A549 (cell line): ENCODE measurements around the gene TRAFD1.

Experiments used
- BHLHE40 ChIP-seq: IDR thresholded peaks from 2 replicates; pipeline ENCODE4 v1.6.1; 2012; ENCODE audit warnings: low read depth, low read length, inconsistent platforms
- CBX8 ChIP-seq: fragments of 200-600 bp; sonication (generic); IDR thresholded peaks from 2 replicates; pipeline ENCODE4 v1.6.1; 2016
- EP300 ChIP-seq, 2 experiments: fragments of >200 bp; sonication (Bioruptor Twin); formaldehyde crosslinking; IDR thresholded peaks; 2 replicates in 1 of 2; 3 replicates in 1 of 2; pipeline ENCODE4 v1.6.1; 2016 to 2017
- ESRRA ChIP-seq: fragments of 150-350 bp; IDR thresholded peaks from 2 replicates; pipeline ENCODE4 v1.6.1; 2014; ENCODE audit warnings: mild to moderate bottlenecking, low read length, borderline replicate concordance
- FOSL2 ChIP-seq, 2 experiments: fragments of 450-650 bp in 1 of 2; fragments of >200 bp in 1 of 2; sonication (Bioruptor Twin) in 1 of 2; formaldehyde crosslinking; IDR thresholded peaks; 2 replicates each; pipeline versions ENCODE4 v1.5.0 to v1.6.1; 2016 to 2020; ENCODE audit warnings: mild to moderate bottlenecking in 1 of 2, moderate library complexity in 1 of 2
- KDM5A ChIP-seq: fragments of 200-600 bp; sonication (generic); IDR thresholded peaks from 2 replicates; pipeline ENCODE4 v1.6.1; 2016; ENCODE audit warnings: antibody characterized with exemption, mild to moderate bottlenecking
- POLR2A ChIP-seq: IDR thresholded peaks from 2 replicates; pipeline ENCODE4 v1.6.1; 2012; ENCODE audit warnings: mild to moderate bottlenecking, low read length
- POLR2AphosphoS2 ChIP-seq: conservative IDR thresholded peaks from 2 replicates; pipeline ENCODE4 v1.6.1; 2012; ENCODE audit warnings: low read length, improper control_type of control experiment, inconsistent platforms
- RAD21 ChIP-seq, 2 experiments: fragments of >200 bp in 1 of 2; sonication (Bioruptor Twin) in 1 of 2; formaldehyde crosslinking in 1 of 2; IDR thresholded peaks in 1 of 2; conservative IDR thresholded peaks in 1 of 2; 2 replicates in 1 of 2; 3 replicates in 1 of 2; pipeline ENCODE4 v1.6.1; 2012 to 2018; ENCODE audit warnings: inconsistent platforms in 1 of 2
- SREBF2 ChIP-seq: fragments of 450-650 bp; IDR thresholded peaks from 2 replicates; pipeline ENCODE4 v1.6.1; 2014; ENCODE audit warnings: mild to moderate bottlenecking, moderate library complexity
- TF ChIP-seq, protein P1 (sequence below): fragments of >200 bp; sonication (Bioruptor Twin); formaldehyde crosslinking; IDR thresholded peaks from 3 replicates; pipeline ENCODE4 v1.5.1; 2016
- TF ChIP-seq, protein P2 (sequence below): fragments of 200-600 bp; sonication (generic); IDR thresholded peaks from 2 replicates; pipeline ENCODE4 v1.6.1; 2016; ENCODE audit warnings: antibody characterized with exemption, mild to moderate bottlenecking, moderate library complexity
- TF ChIP-seq, protein P3 (sequence below): IDR thresholded peaks from 2 replicates; pipeline ENCODE4 v1.6.1; 2012; ENCODE audit warnings: low read depth, borderline replicate concordance
- TF ChIP-seq, protein P4 (sequence below): fragments of >200 bp; sonication (Bioruptor Twin); formaldehyde crosslinking; IDR thresholded peaks from 3 replicates; pipeline ENCODE4 v1.6.1; 2016

DNA sequence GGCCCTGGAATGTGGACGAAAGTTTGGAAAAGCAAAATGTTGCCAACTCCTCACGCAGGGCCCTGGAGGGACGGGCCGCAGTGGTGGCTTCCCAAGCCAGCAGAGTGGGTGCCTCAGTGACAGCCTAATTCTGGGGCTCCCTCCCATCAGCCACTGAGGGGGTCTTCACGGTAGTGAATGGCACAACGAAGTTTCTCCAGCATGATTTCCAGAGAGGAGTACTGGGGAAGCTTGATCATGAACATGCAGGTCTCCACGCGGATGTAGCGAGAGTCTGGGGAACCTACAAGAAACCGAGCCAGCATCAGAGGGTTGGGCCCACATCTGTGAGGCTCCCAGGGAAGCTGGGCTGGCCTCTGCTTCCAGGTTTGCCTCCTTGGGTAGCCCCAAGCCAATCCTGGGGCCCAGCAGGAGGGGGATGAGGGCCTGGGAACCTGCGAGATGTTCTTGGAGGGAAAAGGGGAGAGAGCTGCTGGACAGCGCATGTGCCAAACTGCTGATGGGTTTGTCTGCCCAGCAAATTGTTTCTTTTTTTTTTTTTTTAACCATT lies 37.0 kb downstream of the TRAFD1 start:
- TF ChIP-seq KDM5A (no peak), BHLHE40 (no peak), POLR2A (no peak), POLR2AphosphoS2 (no peak), EP300 (IDR thresholded peaks at IDR 0.05) (no peak), FOSL2 (IDR thresholded peaks at IDR 0.05) (no peak), FOSL2 (CRISPR knock-in tag; IDR thresholded peaks at IDR 0.05) (no peak), SREBF2 (no peak), CBX8 (no peak), RAD21 (conservative IDR thresholded peaks at IDR 0.05 in 1 of 2, IDR thresholded peaks at IDR 0.05 in 1 of 2) (no peak), ESRRA (no peak)
- TF ChIP-seq, protein P1, sequence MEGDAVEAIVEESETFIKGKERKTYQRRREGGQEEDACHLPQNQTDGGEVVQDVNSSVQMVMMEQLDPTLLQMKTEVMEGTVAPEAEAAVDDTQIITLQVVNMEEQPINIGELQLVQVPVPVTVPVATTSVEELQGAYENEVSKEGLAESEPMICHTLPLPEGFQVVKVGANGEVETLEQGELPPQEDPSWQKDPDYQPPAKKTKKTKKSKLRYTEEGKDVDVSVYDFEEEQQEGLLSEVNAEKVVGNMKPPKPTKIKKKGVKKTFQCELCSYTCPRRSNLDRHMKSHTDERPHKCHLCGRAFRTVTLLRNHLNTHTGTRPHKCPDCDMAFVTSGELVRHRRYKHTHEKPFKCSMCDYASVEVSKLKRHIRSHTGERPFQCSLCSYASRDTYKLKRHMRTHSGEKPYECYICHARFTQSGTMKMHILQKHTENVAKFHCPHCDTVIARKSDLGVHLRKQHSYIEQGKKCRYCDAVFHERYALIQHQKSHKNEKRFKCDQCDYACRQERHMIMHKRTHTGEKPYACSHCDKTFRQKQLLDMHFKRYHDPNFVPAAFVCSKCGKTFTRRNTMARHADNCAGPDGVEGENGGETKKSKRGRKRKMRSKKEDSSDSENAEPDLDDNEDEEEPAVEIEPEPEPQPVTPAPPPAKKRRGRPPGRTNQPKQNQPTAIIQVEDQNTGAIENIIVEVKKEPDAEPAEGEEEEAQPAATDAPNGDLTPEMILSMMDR: no peak
- TF ChIP-seq, protein P2, sequence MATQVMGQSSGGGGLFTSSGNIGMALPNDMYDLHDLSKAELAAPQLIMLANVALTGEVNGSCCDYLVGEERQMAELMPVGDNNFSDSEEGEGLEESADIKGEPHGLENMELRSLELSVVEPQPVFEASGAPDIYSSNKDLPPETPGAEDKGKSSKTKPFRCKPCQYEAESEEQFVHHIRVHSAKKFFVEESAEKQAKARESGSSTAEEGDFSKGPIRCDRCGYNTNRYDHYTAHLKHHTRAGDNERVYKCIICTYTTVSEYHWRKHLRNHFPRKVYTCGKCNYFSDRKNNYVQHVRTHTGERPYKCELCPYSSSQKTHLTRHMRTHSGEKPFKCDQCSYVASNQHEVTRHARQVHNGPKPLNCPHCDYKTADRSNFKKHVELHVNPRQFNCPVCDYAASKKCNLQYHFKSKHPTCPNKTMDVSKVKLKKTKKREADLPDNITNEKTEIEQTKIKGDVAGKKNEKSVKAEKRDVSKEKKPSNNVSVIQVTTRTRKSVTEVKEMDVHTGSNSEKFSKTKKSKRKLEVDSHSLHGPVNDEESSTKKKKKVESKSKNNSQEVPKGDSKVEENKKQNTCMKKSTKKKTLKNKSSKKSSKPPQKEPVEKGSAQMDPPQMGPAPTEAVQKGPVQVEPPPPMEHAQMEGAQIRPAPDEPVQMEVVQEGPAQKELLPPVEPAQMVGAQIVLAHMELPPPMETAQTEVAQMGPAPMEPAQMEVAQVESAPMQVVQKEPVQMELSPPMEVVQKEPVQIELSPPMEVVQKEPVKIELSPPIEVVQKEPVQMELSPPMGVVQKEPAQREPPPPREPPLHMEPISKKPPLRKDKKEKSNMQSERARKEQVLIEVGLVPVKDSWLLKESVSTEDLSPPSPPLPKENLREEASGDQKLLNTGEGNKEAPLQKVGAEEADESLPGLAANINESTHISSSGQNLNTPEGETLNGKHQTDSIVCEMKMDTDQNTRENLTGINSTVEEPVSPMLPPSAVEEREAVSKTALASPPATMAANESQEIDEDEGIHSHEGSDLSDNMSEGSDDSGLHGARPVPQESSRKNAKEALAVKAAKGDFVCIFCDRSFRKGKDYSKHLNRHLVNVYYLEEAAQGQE: no peak
- TF ChIP-seq, protein P3, sequence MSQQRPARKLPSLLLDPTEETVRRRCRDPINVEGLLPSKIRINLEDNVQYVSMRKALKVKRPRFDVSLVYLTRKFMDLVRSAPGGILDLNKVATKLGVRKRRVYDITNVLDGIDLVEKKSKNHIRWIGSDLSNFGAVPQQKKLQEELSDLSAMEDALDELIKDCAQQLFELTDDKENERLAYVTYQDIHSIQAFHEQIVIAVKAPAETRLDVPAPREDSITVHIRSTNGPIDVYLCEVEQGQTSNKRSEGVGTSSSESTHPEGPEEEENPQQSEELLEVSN: no peak
- TF ChIP-seq, protein P4, sequence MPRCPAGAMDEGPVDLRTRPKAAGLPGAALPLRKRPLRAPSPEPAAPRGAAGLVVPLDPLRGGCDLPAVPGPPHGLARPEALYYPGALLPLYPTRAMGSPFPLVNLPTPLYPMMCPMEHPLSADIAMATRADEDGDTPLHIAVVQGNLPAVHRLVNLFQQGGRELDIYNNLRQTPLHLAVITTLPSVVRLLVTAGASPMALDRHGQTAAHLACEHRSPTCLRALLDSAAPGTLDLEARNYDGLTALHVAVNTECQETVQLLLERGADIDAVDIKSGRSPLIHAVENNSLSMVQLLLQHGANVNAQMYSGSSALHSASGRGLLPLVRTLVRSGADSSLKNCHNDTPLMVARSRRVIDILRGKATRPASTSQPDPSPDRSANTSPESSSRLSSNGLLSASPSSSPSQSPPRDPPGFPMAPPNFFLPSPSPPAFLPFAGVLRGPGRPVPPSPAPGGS: no peak
